Gastrocnemius medialis (tissue), 4 donors: ENCODE measurements around the gene ALOX5AP. TPM values are rescaled to one million over a fixed set of nuclear protein-coding genes. Genes with fewer than 3 reads are reported as not detected.

Experiments
- ATAC-seq, 2 donors: fragments of 150-250 bp; one replicate each; pipeline ENCODE4 v1.9.1; 2016
- DNase-seq, 2 donors: peaks; one replicate each; pipeline ENCODE4 v3.0.0-alpha.2; 2019
- H3K27ac ChIP-seq, 4 donors: fragments of 200-600 bp; sonication (generic); 1 replicate in 1 of 4; 2 replicates in 3 of 4; pipeline ENCODE4 v1.5.1; 2016 to 2018; ENCODE audit warnings: mild to moderate bottlenecking in 2 of 4, moderate library complexity in 1 of 4
- H3K27me3 ChIP-seq, 3 donors: fragments of 200-600 bp; sonication (generic) in 2 of 3; 1 replicate in 1 of 3; 2 replicates in 2 of 3; pipeline versions ENCODE4 v1.5.1 to v1.6.0; 2016 to 2019; ENCODE audit warnings: mild to moderate bottlenecking in 1 of 3, moderate library complexity in 1 of 3
- H3K36me3 ChIP-seq, 2 donors: fragments of 200-600 bp; sonication (generic) in 1 of 2; one replicate each; pipeline ENCODE4 v1.5.1; 2017 to 2018
- H3K4me1 ChIP-seq, 2 donors: fragments of 200-600 bp; sonication (generic) in 1 of 2; one replicate each; pipeline ENCODE4 v1.5.1; 2016 to 2017; ENCODE audit warnings: mild to moderate bottlenecking in 2 of 2
- H3K4me3 ChIP-seq, 4 donors: fragments of 200-600 bp; sonication (generic) in 3 of 4; 1 replicate in 1 of 4; 2 replicates in 3 of 4; pipeline ENCODE4 v1.5.1; 2016 to 2019; ENCODE audit warnings: mild to moderate bottlenecking in 2 of 4
- H3K9me3 ChIP-seq, 3 donors: fragments of 200-600 bp; sonication (generic) in 2 of 3; 1 replicate in 1 of 3; 2 replicates in 2 of 3; pipeline ENCODE4 v1.5.1; 2016 to 2019
- POLR2A ChIP-seq, 2 donors: fragments of 450-650 bp; IDR thresholded peaks; one replicate each; pipeline ENCODE4 v1.6.1; 2017; ENCODE audit warnings: antibody characterized with exemption in 2 of 2, mild to moderate bottlenecking in 2 of 2, moderate library complexity in 2 of 2
- in situ Hi-C, 4 donors: fragments of 200-750 bp; cut with MboI; loops; one replicate each; pipeline versions ENCODE4 v1.15.0 to v1.8.0; 2017; ENCODE audit warnings: low sequenced_read_pairs in 4 of 4
- intact Hi-C: fragments of 100-400 bp; cut with DNase I; formaldehyde crosslinking; loops from one replicate; pipeline ENCODE4 v1.15.1; 2023; ENCODE audit warnings: low total_unique reads
- total RNA-seq, 4 donors: library from RNA; depleted of rRNA; stranded (reverse); fragments of >200 nt; gene quantifications; one replicate each; pipeline versions ENCODE4 v1.1.0 to v1.2.3, GENCODE V29; 2016
- TF ChIP-seq, protein P1 (sequence below), 5 experiments: fragments of 450-650 bp in 3 of 5; fragments of 200-600 bp in 2 of 5; sonication (generic) in 2 of 5; IDR thresholded peaks in 4 of 5; conservative IDR thresholded peaks in 1 of 5; 1 replicate in 4 of 5; 2 replicates in 1 of 5; pipeline ENCODE4 v1.5.1; 2016 to 2019; ENCODE audit warnings: antibody characterized with exemption in 5 of 5, mild to moderate bottlenecking in 3 of 5, moderate library complexity in 3 of 5

The ALOX5AP gene
- total RNA-seq, 4 donors from 2014 or later = 5.3 to 9.1 (median 7.1) TPM

DNA sequence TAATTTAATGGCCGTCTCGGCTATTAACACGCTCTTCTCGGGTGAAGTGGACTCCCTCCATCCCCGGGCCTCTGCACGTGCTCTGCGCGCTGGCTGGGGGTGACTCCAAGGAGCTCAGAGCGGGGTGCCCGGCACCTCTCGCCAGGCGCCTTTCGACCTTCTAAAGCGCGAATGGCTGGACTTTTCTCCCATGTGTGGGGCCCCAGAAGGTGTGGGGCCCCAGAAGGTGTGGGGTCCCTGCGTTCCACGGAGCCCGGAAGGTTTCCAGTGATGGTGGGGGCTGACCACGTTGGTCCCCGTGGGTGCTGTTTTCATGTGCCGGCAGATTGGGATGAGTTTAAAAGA, 3.3 kb upstream of the ALOX5AP start:
- DNase-seq = no peak
- peak overlapping the region; percentile 6 to 34 (median 25) for H3K4me3 ChIP-seq
- ATAC-seq = no peak
- H3K36me3 ChIP-seq = no peaks in the 10 kb centered on the region
- no peak overlapping the region for H3K27ac ChIP-seq
- no peaks in the 10 kb centered on the region for H3K27me3 ChIP-seq
- TF ChIP-seq, protein P1, sequence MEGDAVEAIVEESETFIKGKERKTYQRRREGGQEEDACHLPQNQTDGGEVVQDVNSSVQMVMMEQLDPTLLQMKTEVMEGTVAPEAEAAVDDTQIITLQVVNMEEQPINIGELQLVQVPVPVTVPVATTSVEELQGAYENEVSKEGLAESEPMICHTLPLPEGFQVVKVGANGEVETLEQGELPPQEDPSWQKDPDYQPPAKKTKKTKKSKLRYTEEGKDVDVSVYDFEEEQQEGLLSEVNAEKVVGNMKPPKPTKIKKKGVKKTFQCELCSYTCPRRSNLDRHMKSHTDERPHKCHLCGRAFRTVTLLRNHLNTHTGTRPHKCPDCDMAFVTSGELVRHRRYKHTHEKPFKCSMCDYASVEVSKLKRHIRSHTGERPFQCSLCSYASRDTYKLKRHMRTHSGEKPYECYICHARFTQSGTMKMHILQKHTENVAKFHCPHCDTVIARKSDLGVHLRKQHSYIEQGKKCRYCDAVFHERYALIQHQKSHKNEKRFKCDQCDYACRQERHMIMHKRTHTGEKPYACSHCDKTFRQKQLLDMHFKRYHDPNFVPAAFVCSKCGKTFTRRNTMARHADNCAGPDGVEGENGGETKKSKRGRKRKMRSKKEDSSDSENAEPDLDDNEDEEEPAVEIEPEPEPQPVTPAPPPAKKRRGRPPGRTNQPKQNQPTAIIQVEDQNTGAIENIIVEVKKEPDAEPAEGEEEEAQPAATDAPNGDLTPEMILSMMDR (IDR thresholded peaks at IDR 0.05 in 4 of 5, conservative IDR thresholded peaks at IDR 0.05 in 1 of 5) = no peak
- TF ChIP-seq POLR2A (IDR thresholded peaks at IDR 0.05) = no peak
- in situ Hi-C loops (no loop called here), intact Hi-C loops (no loop called here)
- H3K4me1 ChIP-seq = peaks cover 0 to 26% of the 10 kb centered on the region in 2 donors
- no peaks in the 10 kb centered on the region for H3K9me3 ChIP-seq

DNA sequence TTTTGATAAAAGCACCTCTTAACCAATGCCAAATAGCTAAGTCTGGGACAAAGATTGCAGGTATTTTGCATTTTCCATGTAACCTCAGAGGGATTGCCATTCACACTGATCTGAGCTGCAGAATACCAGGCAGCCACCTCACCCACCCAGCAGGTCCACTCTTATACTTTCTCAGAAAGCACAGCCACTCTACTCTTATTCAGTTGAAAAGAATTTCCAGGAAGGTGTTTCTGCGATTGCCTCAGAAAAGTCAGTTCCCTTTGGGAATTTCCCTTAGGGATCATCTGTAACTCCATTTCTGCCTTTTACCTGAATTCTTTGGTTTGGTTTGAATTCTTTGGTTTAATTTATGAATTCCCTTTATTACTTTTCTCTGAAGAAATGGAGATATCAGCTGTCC, 904 bp upstream of the ALOX5AP start:
- DNase-seq (no peak), ATAC-seq (no peak)
- intact Hi-C loops = no loop called here
- in situ Hi-C loops = no loop called here
- no peaks in the 10 kb centered on the region for H3K36me3 ChIP-seq
- H3K27me3 ChIP-seq = no peaks in the 10 kb centered on the region
- TF ChIP-seq POLR2A (IDR thresholded peaks at IDR 0.05) = no peak
- TF ChIP-seq, protein P1 (IDR thresholded peaks at IDR 0.05 in 4 of 5, conservative IDR thresholded peaks at IDR 0.05 in 1 of 5) = no peak
- no peak overlapping the region for H3K27ac ChIP-seq
- H3K4me3 ChIP-seq = no peak overlapping the region
- peaks cover 0 to 10% of the 10 kb centered on the region in 2 donors for H3K4me1 ChIP-seq
- no peaks in the 10 kb centered on the region for H3K9me3 ChIP-seq

DNA sequence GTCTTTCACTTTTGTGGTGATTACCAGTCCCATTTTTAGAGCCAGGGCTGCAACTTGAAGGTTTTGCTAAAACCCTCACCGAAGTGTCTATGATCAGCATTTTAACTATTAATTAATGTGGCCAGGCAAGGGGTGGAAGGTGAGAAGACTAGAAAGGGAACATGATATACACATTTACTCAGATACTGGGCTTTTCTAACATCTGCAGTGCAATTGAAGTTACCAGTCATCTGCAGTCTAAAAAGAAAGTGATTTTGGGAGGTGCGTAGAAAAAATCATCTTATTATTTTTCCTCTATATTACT, 481 bp downstream of the ALOX5AP start:
- no peak overlapping the region for H3K27ac ChIP-seq
- DNase-seq = no peak
- TF ChIP-seq, protein P1 (IDR thresholded peaks at IDR 0.05 in 4 of 5, conservative IDR thresholded peaks at IDR 0.05 in 1 of 5) = no peak
- no peak for TF ChIP-seq POLR2A (IDR thresholded peaks at IDR 0.05)
- no peaks in the 10 kb centered on the region for H3K4me1 ChIP-seq
- in situ Hi-C loops = no loop called here
- ATAC-seq = no peak
- no peaks in the 10 kb centered on the region for H3K36me3 ChIP-seq
- no peaks in the 10 kb centered on the region for H3K9me3 ChIP-seq
- peak overlapping the region in 1 of 4 donors; percentile 9 for H3K4me3 ChIP-seq
- no peaks in the 10 kb centered on the region for H3K27me3 ChIP-seq
- intact Hi-C loops = no loop called here

DNA sequence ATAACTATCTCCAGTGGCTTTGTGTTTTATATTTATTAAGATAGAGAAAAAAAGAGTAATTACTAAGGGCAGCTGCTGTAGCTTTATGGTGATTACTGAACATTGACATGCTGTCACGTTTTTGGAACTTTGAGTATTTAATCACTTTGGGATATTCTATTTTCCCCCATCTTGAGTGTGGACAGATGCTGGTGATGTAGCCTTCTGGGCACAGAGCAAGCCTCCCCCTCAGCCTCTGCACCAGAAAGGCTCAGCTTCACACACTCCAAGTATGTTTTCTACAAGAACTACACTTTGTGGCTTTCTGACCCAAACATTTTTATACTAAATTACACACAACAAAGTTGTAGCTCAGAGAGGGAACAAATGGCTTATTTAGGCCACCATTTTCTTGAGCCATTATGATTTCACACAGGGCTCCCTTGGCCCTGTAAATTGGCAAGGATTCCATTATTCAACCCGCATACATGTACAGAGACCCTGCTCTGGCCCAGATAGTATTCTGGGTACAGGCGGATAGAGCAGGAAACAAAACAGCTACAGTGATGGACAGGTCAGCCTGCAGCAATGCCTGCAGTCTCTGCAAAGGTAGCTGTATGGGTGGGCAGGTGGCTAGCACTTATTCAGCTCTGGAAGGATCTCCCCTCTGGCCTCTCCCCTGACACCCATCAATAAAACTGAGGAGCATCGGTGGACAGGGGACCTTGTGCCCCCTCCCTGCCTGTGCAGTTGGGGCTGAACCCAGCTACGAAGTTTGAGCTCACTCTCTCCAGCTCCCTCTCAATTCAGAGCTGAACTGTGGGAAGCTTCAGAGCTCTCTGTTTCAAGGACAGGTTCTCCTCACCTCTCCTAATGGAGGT, 1.3 kb downstream of the ALOX5AP start:
- intact Hi-C loops = no loop called here
- Histone ChIP-seq H3K9me3 (no peaks in the 10 kb centered on the region), H3K27ac (no peak overlapping the region), H3K4me1 (no peaks in the 10 kb centered on the region), H3K4me3 (peak overlapping the region in 1 of 4 donors; percentile 9), H3K27me3 (no peaks in the 10 kb centered on the region), H3K36me3 (no peaks in the 10 kb centered on the region)
- in situ Hi-C loops = no loop called here
- no peak for TF ChIP-seq POLR2A (IDR thresholded peaks at IDR 0.05)
- TF ChIP-seq, protein P1 (IDR thresholded peaks at IDR 0.05 in 4 of 5, conservative IDR thresholded peaks at IDR 0.05 in 1 of 5) = no peak
- ATAC-seq (no peak), DNase-seq (no peak)
